Heart right ventricle (tissue), 16 donors: Measurements from ENCODE around the gene NPR1. TPM values are rescaled to one million over a fixed set of nuclear protein-coding genes. Genes with fewer than 3 reads are reported as not detected.

Source experiments
- ATAC-seq, 8 donors: fragments of 200-7000 bp; cut with Tn5 transposase; one replicate each; pipeline ENCODE4 v1.9.1; 2020; ENCODE audit warnings: mild to moderate bottlenecking in 8 of 8, moderate library complexity in 8 of 8, moderate number of reproducible peaks in 1 of 8
- DNase-seq, 2 donors: peaks; one replicate each; pipeline ENCODE4 v3.0.0-alpha.2; 2020
- H3K27ac ChIP-seq, 10 donors: fragments of 200-600 bp; sonication (generic) in 2 of 10; one replicate each; pipeline versions ENCODE4 v1.5.0 to v1.8.0; 2020 to 2022; ENCODE audit warnings: mild to moderate bottlenecking in 3 of 10
- H3K27me3 ChIP-seq, 7 donors: fragments of 200-600 bp; one replicate each; pipeline ENCODE4 v1.8.0; 2021 to 2022; ENCODE audit warnings: mild to moderate bottlenecking in 2 of 7
- H3K36me3 ChIP-seq, 9 donors: fragments of 200-600 bp; sonication (generic) in 1 of 9; one replicate each; pipeline versions ENCODE4 v1.5.0 to v1.8.0; 2020 to 2022; ENCODE audit warnings: mild to moderate bottlenecking in 2 of 9
- H3K4me1 ChIP-seq, 9 donors: fragments of 200-600 bp; sonication (generic) in 1 of 9; one replicate each; pipeline versions ENCODE4 v1.5.0 to v1.8.0; 2020 to 2022; ENCODE audit warnings: mild to moderate bottlenecking in 4 of 9
- H3K4me3 ChIP-seq, 10 donors: fragments of 200-600 bp; sonication (generic) in 2 of 10; one replicate each; pipeline versions ENCODE4 v1.5.0 to v1.8.0; 2020 to 2022; ENCODE audit warnings: mild to moderate bottlenecking in 7 of 10, moderate library complexity in 2 of 10
- H3K9me3 ChIP-seq, 11 donors: fragments of 200-600 bp in 10 of 11; sonication (generic) in 2 of 11; one replicate each; pipeline versions ENCODE4 v1.5.0 to v1.8.0; 2013 to 2022; ENCODE audit warnings: mild to moderate bottlenecking in 2 of 11, control low read depth in 1 of 11, moderate library complexity in 1 of 11
- CTCF ChIP-seq, 9 donors: fragments of 200-600 bp; sonication (generic) in 2 of 9; IDR thresholded peaks; one replicate each; pipeline versions ENCODE4 v1.5.0 to v1.8.0; 2021 to 2022; ENCODE audit warnings: antibody characterized with exemption in 9 of 9, mild to moderate bottlenecking in 5 of 9, moderate library complexity in 1 of 9
- WGBS, 2 donors: extraction: QIAGEN DNeasy Blood & Tissue Kit; methylation state at CpG; one replicate each; pipeline ENCODE4 v1.1.7; 2013; ENCODE audit warnings: inconsistent platforms in 1 of 2; 5-methylcytosine and 5-hydroxymethylcytosine counted together
- intact Hi-C, 10 donors: fragments of 100-400 bp; cut with DNase I; formaldehyde crosslinking; loops; one replicate each; pipeline versions ENCODE4 v1.11.1 to v1.14.2; 2022
- polyA plus RNA-seq, 2 donors: library from polyadenylated mRNA; stranded (reverse); fragments of 200-250 nt; gene quantifications; one replicate each; pipeline ENCODE4 v1.2.3, GENCODE V29; 2013
- total RNA-seq, 10 donors: library from RNA; stranded (reverse); fragmentation: NEBNext Ultra II Directional in 3 of 10; extraction: Animal tissue kit (Norgen Biotek cat#: 25700) in 3 of 10; gene quantifications; one replicate each; pipeline versions ENCODE4 v1.2.1 to v1.2.4, GENCODE V29; 2021 to 2023
- donor health status: Arrhythmogenic right ventricular cardiomyopathy.
- donor health status: ischemic (EF 13 %, LVEDD 7.1; RV severe dilation, severe dysfunction).
- donor health status: healthy with polysubstance abuse.
- donor health status: DM: no; HTN: yes; CAD: no.
- donor health status: DM: no; HTN: no; CAD: no.
- donor health status: ischemic (EF 25% LVEDD 6.9; RV normal size, moderate dysfunction).
- donor health status: ischemic (EF 25% LVEDD 5.7; RV mildly dilated, moderate dysfunction).
- donor health status: healthy.
- donor health status: DM: yes; HTN: yes; CAD: no.
- donor health status: Ischemic cardiomyopathy.
- donor health status: ischemic (EF 35%, LVEDD 5.7; RV mildly dilated, moderate dysfunction).
- donor health status: nonischemic (EF 11% LVEDD 7.7; RV severe dilation, severe dysfunction).
- donor health status: DM: yes; HTN: yes; CAD: no.
- donor health status: PGD.
- donor health status: ischemic (EF 29% LVEDD 5.4; RV normal size, mild dysfunction).
- donor health status: nonischemic (EF 23%, LVEDD 6.1; RV moderate dilation, normal function).

NPR1 gene
- total and polyA plus RNA-seq, 12 donors = 8.0 to 29.0 (median 10.9) TPM

GRCh38 chr1:153658400-153659174, 19.9 kb upstream of the NPR1 start, which contains the start of gene SNAPIN:
TSS of gene SNAPIN (plus strand) at chr1:153658703. CDS start at chr1:153658744, 41 bp downstream.
- DNase-seq = peak; percentile 93 to 95
- no peaks in the 10 kb centered on the region for H3K27me3 ChIP-seq
- WGBS, 2 donors = 2 to 3% methylated on average over 53 of the region's 53 CpGs
- peak within 1 kb of the TSS; percentile 73 to 99 (median 95) for H3K27ac ChIP-seq
- peaks cover 0 to 39% (median 36%) of the 10 kb centered on the region in 9 donors for H3K36me3 ChIP-seq
- peaks cover 0 to 20% (median 11%) of the 10 kb centered on the region in 9 donors for H3K4me1 ChIP-seq
- peak; percentile 96 to 98 (median 98) for ATAC-seq
- intact Hi-C loops = loop anchor here in 1 of 10 donors (10.0 kb wide), 1 partner anchor 84 kb away; no protein-coding TSS in a partner anchor
- H3K9me3 ChIP-seq = no peaks in the 10 kb centered on the region
- peak within 1 kb of the TSS; percentile 63 to 94 (median 80) for H3K4me3 ChIP-seq
- peak in 7 of 9 donors; percentile 5 to 51 (median 20) for TF ChIP-seq CTCF (IDR thresholded peaks at IDR 0.05)

- no peak for DNase-seq
- Histone ChIP-seq H3K27ac (peak overlapping the region; percentile 73 to 99 (median 95)), H3K9me3 (no peaks in the 10 kb centered on the region), H3K36me3 (peaks cover 0 to 45% (median 42%) of the 10 kb centered on the region in 9 donors), H3K4me1 (peaks cover 0 to 20% (median 11%) of the 10 kb centered on the region in 9 donors), H3K27me3 (no peaks in the 10 kb centered on the region), H3K4me3 (peak overlapping the region; percentile 63 to 94 (median 80))
- whole genome bisulfite sequencing, 2 donors = 28 to 35% methylated on average over 8 of the region's 8 CpGs
- ATAC-seq = peak in 1 of 8 donors; percentile 2
- intact Hi-C loops = loop anchor here in 1 of 10 donors (10.0 kb wide), 1 partner anchor 84 kb away; no protein-coding TSS in a partner anchor
- TF ChIP-seq CTCF (IDR thresholded peaks at IDR 0.05) = no peak
Measured at GRCh38 chr1:153659175-153659534, 19.3 kb upstream of the NPR1 start.

- WGBS, 2 donors = 76 to 78% methylated on average over 9 of the region's 9 CpGs
- Histone ChIP-seq H3K36me3 (peaks cover 0 to 50% (median 47%) of the 10 kb centered on the region in 9 donors), H3K4me3 (peak overlapping the region; percentile 63 to 94 (median 80)), H3K27ac (peak overlapping the region in 5 of 10 donors; percentile 95 to 99 (median 97)), H3K27me3 (no peaks in the 10 kb centered on the region), H3K4me1 (peaks cover 0 to 20% (median 11%) of the 10 kb centered on the region in 9 donors), H3K9me3 (no peaks in the 10 kb centered on the region)
- DNase-seq (no peak), ATAC-seq (no peak)
- intact Hi-C loops = loop anchor here in 3 of 10 donors (10.0 kb wide), 1 partner anchor 85 kb away; no protein-coding TSS in a partner anchor
- no peak for TF ChIP-seq CTCF (IDR thresholded peaks at IDR 0.05)
Measured at GRCh38 chr1:153659656-153660055, 18.8 kb upstream of the NPR1 start.

GRCh38 chr1:153661111-153661708, 17.3 kb upstream of the NPR1 start:
- ATAC-seq = no peak

More at GRCh38 chr1:153661111-153661708, 17.3 kb upstream of the NPR1 start:
- H3K9me3 ChIP-seq = no peaks in the 10 kb centered on the region
- TF ChIP-seq CTCF (IDR thresholded peaks at IDR 0.05) = no peak
- no peak overlapping the region for H3K4me3 ChIP-seq
- H3K4me1 ChIP-seq = peaks cover 0 to 20% (median 11%) of the 10 kb centered on the region in 9 donors
- H3K36me3 ChIP-seq = peaks cover 3 to 66% (median 63%) of the 10 kb centered on the region in 9 donors
- DNase-seq = no peak
- WGBS, 2 donors = 61 to 69% methylated on average over 9 of the region's 9 CpGs
- no peak overlapping the region for H3K27ac ChIP-seq
- no peaks in the 10 kb centered on the region for H3K27me3 ChIP-seq
- intact Hi-C loops = loop anchor here in 2 of 10 donors (10.0 kb wide), 1 partner anchor 86 kb away; no protein-coding TSS in a partner anchor
